HFFc6 (cell line): ENCODE results near the gene MEF2A. TPM values are rescaled to one million over a fixed set of nuclear protein-coding genes. Genes with fewer than 3 reads are reported as not detected.

Source experiments
- DNase-seq: peaks from one replicate; pipeline ENCODE4 v3.0.0-alpha.2; 2018
- H3K27ac Mint-ChIP-seq: 2 replicates; pipeline ENCODE4 v1.8.0; 2020; ENCODE audit warnings: mild to moderate bottlenecking, mixed read lengths
- H3K27me3 Mint-ChIP-seq: 2 replicates; pipeline ENCODE4 v1.8.0; 2021; ENCODE audit warnings: mild to moderate bottlenecking, moderate library complexity, mixed read lengths; ENCODE audit not compliant: insufficient read depth
- H3K36me3 Mint-ChIP-seq: 2 replicates; pipeline ENCODE4 v1.8.0; 2021; ENCODE audit warnings: low read depth, mixed read lengths
- H3K4me1 Mint-ChIP-seq: 2 replicates; pipeline ENCODE4 v1.8.0; 2020; ENCODE audit warnings: low read depth, mixed read lengths
- H3K4me3 Mint-ChIP-seq: 2 replicates; pipeline ENCODE4 v1.8.0; 2020; ENCODE audit warnings: mild to moderate bottlenecking, moderate library complexity, mixed read lengths
- H3K9me3 Mint-ChIP-seq: 2 replicates; pipeline ENCODE4 v1.8.0; 2020; ENCODE audit warnings: mild to moderate bottlenecking, mixed read lengths
- CTCF ChIP-seq: fragments of 200-600 bp; sonication (generic); IDR thresholded peaks from 2 replicates; pipeline ENCODE4 v1.5.0; 2021; ENCODE audit warnings: antibody characterized with exemption, mild to moderate bottlenecking
- total RNA-seq, 6 experiments: library from RNA; stranded (reverse); fragmentation: NEBNext Ultra II Directional; extraction: Animal tissue kit (Norgen Biotek cat#: 25700); gene quantifications; 2 replicates in 1 of 6; 3 replicates in 5 of 6; pipeline ENCODE4 v1.2.3, GENCODE V29; 2021

The MEF2A gene
- total RNA-seq, 6 experiments from 2014 or later = 22.8 to 25.8 (median 24.0) TPM

DNA sequence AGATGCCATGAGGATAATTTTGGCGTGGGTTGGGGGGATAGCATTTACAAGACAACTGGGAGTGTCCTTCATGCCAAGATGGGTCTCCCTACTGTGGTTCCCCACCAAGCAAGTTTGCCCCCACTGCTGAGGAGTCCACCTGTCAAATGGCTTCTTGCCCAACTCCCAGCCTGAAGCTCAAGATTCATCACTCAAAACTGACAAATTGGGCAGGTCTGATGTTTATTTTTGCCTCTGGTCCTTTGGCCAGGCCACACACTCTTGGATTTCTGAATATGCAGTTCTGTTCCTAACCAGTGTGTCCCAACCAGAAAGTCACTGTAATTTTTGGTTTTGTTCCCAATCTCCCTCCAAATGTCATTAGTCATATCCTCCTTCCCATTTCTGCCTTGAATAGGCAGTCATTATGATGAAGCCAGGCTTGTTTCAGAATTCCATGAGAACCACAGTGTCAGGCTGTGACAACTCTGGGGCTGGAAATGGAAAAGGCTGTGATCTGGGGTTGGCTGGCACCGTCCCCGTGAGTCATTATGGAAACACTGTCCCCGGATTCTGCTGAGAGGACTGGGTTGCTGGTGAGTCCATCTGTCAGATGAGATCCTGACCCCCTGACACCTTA lies 29.3 kb upstream of the MEF2A start:
- H3K4me1 Mint-ChIP-seq = peaks cover 17% of the 10 kb centered on the region
- no peaks in the 10 kb centered on the region for H3K36me3 Mint-ChIP-seq
- no peak for TF ChIP-seq CTCF
- no peak overlapping the region; the same call in 1 of the 2 replicates for H3K4me3 Mint-ChIP-seq
- H3K9me3 Mint-ChIP-seq = no peaks in the 10 kb centered on the region
- DNase-seq = peak; percentile 78
- H3K27ac Mint-ChIP-seq = peak overlapping the region; percentile 19; the same call in 1 of the 2 replicates
- H3K27me3 Mint-ChIP-seq = peaks cover 5% of the 10 kb centered on the region; the same call in 1 of the 2 replicates

GRCh38 chr15:99537344-99537743 lies 28.4 kb upstream of the MEF2A start:
- TF ChIP-seq CTCF = no peak
- H3K4me1 Mint-ChIP-seq = peaks cover 17% of the 10 kb centered on the region
- no peaks in the 10 kb centered on the region for H3K36me3 Mint-ChIP-seq
- no peak for DNase-seq
- no peak overlapping the region for H3K4me3 Mint-ChIP-seq
- H3K27ac Mint-ChIP-seq = no peak overlapping the region
- H3K9me3 Mint-ChIP-seq = no peaks in the 10 kb centered on the region
- H3K27me3 Mint-ChIP-seq = peaks cover 5% of the 10 kb centered on the region; the same call in 1 of the 2 replicates

DNA sequence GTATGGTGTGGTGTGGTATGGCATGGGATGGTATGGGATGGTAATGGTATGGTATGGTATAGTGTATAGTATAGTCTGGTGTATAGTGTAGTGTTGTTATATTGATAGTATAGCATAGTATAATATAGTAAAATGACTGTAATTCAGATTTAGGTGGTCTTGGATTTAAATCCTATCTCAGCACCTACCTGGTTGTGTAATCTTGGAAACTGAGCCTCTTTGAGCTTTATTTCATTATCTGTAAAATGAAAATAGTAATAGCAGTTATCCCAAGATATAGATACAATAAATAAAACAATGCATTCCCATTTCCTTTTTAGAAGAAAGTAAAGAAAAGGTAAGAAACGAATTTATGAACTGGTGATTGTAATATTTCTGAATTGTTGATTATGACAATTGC lies 27.5 kb upstream of the MEF2A start:
- TF ChIP-seq CTCF = no peak
- peaks cover 5% of the 10 kb centered on the region; the same call in 1 of the 2 replicates for H3K27me3 Mint-ChIP-seq
- no peaks in the 10 kb centered on the region for H3K36me3 Mint-ChIP-seq
- no peak overlapping the region for H3K4me3 Mint-ChIP-seq
- peaks cover 17% of the 10 kb centered on the region for H3K4me1 Mint-ChIP-seq
- no peak overlapping the region for H3K27ac Mint-ChIP-seq
- H3K9me3 Mint-ChIP-seq = no peaks in the 10 kb centered on the region
- no peak for DNase-seq

DNA sequence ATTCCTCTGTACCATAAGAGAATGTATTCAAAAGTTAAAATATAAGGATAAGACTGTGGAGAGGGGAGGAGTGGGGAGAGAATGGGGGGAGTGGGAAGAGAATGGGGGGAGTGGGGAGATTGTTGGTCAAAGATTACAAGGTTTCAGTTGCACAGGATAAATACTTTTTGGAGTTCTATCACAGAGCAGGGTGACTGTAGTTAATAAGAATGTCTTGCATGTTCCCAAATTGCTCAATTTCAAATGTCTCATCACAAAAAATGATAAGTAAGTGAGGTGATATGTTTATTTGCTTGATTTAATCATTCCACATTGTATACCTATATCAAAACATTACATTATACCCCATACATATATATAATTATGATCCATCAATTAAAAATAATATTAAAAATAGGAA lies 23.0 kb upstream of the MEF2A start:
- Mint-ChIP-seq H3K27ac (no peak overlapping the region), H3K4me1 (no peaks in the 10 kb centered on the region), H3K27me3 (peaks cover 8% of the 10 kb centered on the region), H3K36me3 (no peaks in the 10 kb centered on the region), H3K4me3 (no peak overlapping the region), H3K9me3 (no peaks in the 10 kb centered on the region)
- no peak for TF ChIP-seq CTCF
- DNase-seq = no peak

DNA sequence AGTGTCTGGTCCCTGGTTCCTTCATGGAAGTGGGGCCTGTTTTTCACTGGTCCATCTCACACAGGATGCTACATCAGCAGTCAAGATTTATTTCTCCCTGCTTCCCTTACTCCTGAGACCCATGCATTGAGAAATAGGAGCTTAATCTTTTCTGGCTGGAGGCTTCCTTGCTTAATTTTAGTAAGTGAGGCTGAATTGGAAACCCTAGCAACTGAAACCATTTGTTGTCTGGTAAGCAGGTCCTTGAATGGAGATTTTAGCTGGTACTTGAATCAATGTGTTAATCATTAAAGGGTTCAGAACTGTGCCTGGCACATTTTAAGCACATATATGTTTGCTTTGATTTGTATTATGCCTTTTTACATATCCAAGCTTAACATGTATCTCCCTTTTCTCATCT lies 20.2 kb upstream of the MEF2A start:
- peaks cover 17% of the 10 kb centered on the region for H3K27me3 Mint-ChIP-seq
- no peak for TF ChIP-seq CTCF
- no peaks in the 10 kb centered on the region for H3K4me1 Mint-ChIP-seq
- H3K9me3 Mint-ChIP-seq = no peaks in the 10 kb centered on the region
- no peak overlapping the region for H3K27ac Mint-ChIP-seq
- no peak for DNase-seq
- H3K4me3 Mint-ChIP-seq = no peak overlapping the region
- H3K36me3 Mint-ChIP-seq = no peaks in the 10 kb centered on the region
